ENCODE results near the gene CLIP3.

Gene CLIP3

DNA sequence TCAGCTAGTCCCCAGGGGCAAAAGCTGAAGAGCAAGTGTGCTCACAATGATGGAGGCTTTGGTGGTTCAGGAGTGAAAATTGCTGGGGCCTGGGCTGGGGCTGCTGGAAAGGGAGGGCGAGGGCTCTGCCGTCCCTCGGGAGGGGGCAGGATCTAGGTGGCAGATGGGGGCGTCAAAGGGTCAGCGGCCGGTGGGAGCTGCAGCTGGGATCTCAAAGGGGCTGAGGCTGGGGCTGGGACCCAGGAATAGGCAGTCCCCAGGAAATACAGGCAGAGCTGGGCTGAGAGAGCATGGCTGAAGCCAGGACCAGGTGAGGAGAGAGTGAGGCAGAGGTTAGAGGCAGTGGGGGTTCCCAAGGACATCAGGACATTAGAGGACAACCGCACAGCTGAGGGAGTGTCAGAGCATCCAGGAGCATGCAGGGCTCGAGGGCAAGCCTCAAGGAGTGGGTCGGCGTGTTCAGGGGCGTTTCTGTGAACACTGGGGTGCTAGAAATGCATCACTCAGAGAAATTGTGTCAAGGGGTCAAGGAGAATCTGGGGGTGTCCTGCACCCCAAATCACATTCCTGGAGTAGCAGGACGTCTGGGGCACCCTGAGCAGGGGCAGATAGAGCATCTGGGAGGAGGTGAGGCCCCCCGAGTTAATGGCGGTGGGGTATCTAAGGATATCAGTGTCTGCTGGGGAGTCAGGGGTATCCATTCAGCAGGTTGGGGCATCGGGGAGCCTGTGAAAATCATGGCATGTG is 22.9 kb downstream of the CLIP3 start:
- no peak for TF ChIP-seq GABPA (IDR thresholded peaks at IDR 0.05; ENCODE audit: low read depth)
- Histone ChIP-seq H3K27me3 (ENCODE audit: insufficient read depth, poor library complexity, severe bottlenecking) (no peaks in the 10 kb centered on the region), H3K4me3 (replicated peaks; ENCODE audit: insufficient read depth, low read length) (no peak overlapping the region), H3K27ac (replicated peaks) (no peak overlapping the region)
- DNase-seq (ENCODE audit: low read depth in 1 of 2, low spot score in 1 of 2): no peak

GRCh38 chr19:36009220-36009619 is 23.5 kb downstream of the CLIP3 start:
- Histone ChIP-seq H3K4me3 (replicated peaks; ENCODE audit: insufficient read depth, low read length) (no peak overlapping the region), H3K27ac (replicated peaks) (no peak overlapping the region), H3K27me3 (ENCODE audit: insufficient read depth, poor library complexity, severe bottlenecking) (no peaks in the 10 kb centered on the region)
- DNase-seq (ENCODE audit: low read depth in 1 of 2, low spot score in 1 of 2): peak in 1 of 2 experiments; percentile 36
- TF ChIP-seq CTCF (IDR thresholded peaks at IDR 0.05; ENCODE audit: insufficient read depth, low read length): no peak
- TF ChIP-seq REST (IDR thresholded peaks at IDR 0.05; ENCODE audit: insufficient replicate concordance, low read depth): no peak
- TF ChIP-seq SPI1 (IDR thresholded peaks at IDR 0.05; ENCODE audit: borderline replicate concordance, low read depth): no peak
- no peak for TF ChIP-seq POLR2AphosphoS5 (IDR thresholded peaks at IDR 0.05; ENCODE audit: low read depth)
- no peak for TF ChIP-seq GABPA (IDR thresholded peaks at IDR 0.05; ENCODE audit: low read depth)

GRCh38 chr19:36008336-36008978 is 24.2 kb downstream of the CLIP3 start, which contains the start of gene SYNE4:
TSS of gene SYNE4 (minus strand) at chr19:36008813. CDS start at chr19:36008681, 132 bp downstream.
- H3K4me3 ChIP-seq (replicated peaks; ENCODE audit: insufficient read depth, low read length): no peak within 1 kb of the TSS

More at GRCh38 chr19:36008336-36008978, 24.2 kb downstream of the CLIP3 start, which contains the start of gene SYNE4:
- TF ChIP-seq CTCF (IDR thresholded peaks at IDR 0.05; ENCODE audit: insufficient read depth, low read length) (no peak), GABPA (IDR thresholded peaks at IDR 0.05; ENCODE audit: low read depth) (no peak), SPI1 (IDR thresholded peaks at IDR 0.05; ENCODE audit: borderline replicate concordance, low read depth) (no peak), REST (IDR thresholded peaks at IDR 0.05; ENCODE audit: insufficient replicate concordance, low read depth) (no peak), POLR2AphosphoS5 (IDR thresholded peaks at IDR 0.05; ENCODE audit: low read depth) (no peak)
- no peak for DNase-seq (ENCODE audit: low read depth in 1 of 2, low spot score in 1 of 2)
- H3K27me3 ChIP-seq (ENCODE audit: insufficient read depth, poor library complexity, severe bottlenecking): no peaks in the 10 kb centered on the region
- H3K27ac ChIP-seq (replicated peaks): no peak within 1 kb of the TSS
